Uterus (tissue), 4 donors: ENCODE data around the gene MAP3K6. TPM values are rescaled to one million over a fixed set of nuclear protein-coding genes. Genes with fewer than 3 reads are reported as not detected.
A peak's percentile ranks its signal among the peaks of the same experiment; 100 is the strongest.

Experiments used
- DNase-seq, 2 donors: peaks; one replicate each; pipeline ENCODE4 v3.0.0-alpha.2; 2019 to 2020
- H3K27ac ChIP-seq, 2 donors: fragments of 200-600 bp; sonication (generic); 1 replicate in 1 of 2; 2 replicates in 1 of 2; pipeline ENCODE4 v1.5.1; 2016 to 2018
- H3K27me3 ChIP-seq, 2 donors: fragments of 200-600 bp; sonication (generic); one replicate each; pipeline ENCODE4 v1.5.1; 2018 to 2019; ENCODE audit warnings: control low read depth in 1 of 2
- H3K36me3 ChIP-seq, 2 donors: fragments of 200-600 bp; sonication (generic); one replicate each; pipeline ENCODE4 v1.5.1; 2019; ENCODE audit warnings: control low read depth in 1 of 2
- H3K4me1 ChIP-seq, 2 donors: fragments of 200-600 bp; sonication (generic); one replicate each; pipeline ENCODE4 v1.5.1; 2018 to 2019; ENCODE audit warnings: control low read depth in 1 of 2
- H3K4me3 ChIP-seq, 2 donors: fragments of 200-600 bp; sonication (generic); 1 replicate in 1 of 2; 2 replicates in 1 of 2; pipeline ENCODE4 v1.5.1; 2018 to 2019; ENCODE audit warnings: mild to moderate bottlenecking in 1 of 2
- H3K9me3 ChIP-seq, 2 donors: fragments of 200-600 bp; sonication (generic); one replicate each; pipeline ENCODE4 v1.5.1; 2019; ENCODE audit warnings: control low read depth in 1 of 2
- POLR2A ChIP-seq, 2 donors: fragments of 450-650 bp; IDR thresholded peaks; one replicate each; pipeline ENCODE4 v1.6.1; 2016; ENCODE audit warnings: antibody characterized with exemption in 2 of 2, mild to moderate bottlenecking in 1 of 2, moderate library complexity in 1 of 2
- intact Hi-C: fragments of 100-400 bp; cut with DNase I; formaldehyde crosslinking; loops from one replicate; pipeline ENCODE4 v1.15.1; 2023; ENCODE audit warnings: low total_unique reads
- total RNA-seq, 4 donors: library from RNA; depleted of rRNA in 3 of 4; stranded (reverse); fragments of >200 nt in 3 of 4; gene quantifications; one replicate each; pipeline versions ENCODE4 v1.1.0 to v1.2.4, GENCODE V29; 2014 to 2023
- TF ChIP-seq, protein P1 (sequence below), 4 experiments: fragments of 200-600 bp in 2 of 4; fragments of 450-650 bp in 2 of 4; sonication (generic) in 2 of 4; IDR thresholded peaks; one replicate each; pipeline ENCODE4 v1.5.1; 2016 to 2019; ENCODE audit warnings: antibody characterized with exemption in 4 of 4, mild to moderate bottlenecking in 2 of 4, moderate library complexity in 1 of 4
- donor health status: DM: yes; HTN: yes; CAD: no.

The MAP3K6 gene
- total RNA-seq, 4 donors from 2014 or later = 10.9 to 124 (median 16.5) TPM

DNA sequence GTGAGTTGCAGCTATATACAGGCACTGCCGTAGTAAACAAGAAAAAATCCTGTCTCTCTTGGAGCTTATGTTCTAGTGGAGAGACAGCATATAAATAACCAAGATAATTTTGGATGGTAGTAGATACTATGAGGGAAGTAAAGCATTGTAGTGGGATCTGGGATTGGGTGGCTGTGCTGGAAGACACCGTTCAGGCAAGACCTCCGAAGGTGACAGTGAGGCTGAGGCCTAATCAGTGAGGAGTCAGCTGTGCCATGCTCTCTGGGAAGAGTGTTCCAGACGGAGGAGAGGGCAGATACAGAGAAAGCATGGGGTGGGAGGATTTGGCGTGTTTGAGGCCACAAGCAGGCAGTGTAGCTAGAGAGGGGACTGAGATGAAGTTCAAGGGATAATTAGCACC is 38.8 kb downstream of the MAP3K6 start:
- no peak overlapping the region for H3K27ac ChIP-seq
- TF ChIP-seq POLR2A (IDR thresholded peaks at IDR 0.05) = no peak
- TF ChIP-seq, protein P1, sequence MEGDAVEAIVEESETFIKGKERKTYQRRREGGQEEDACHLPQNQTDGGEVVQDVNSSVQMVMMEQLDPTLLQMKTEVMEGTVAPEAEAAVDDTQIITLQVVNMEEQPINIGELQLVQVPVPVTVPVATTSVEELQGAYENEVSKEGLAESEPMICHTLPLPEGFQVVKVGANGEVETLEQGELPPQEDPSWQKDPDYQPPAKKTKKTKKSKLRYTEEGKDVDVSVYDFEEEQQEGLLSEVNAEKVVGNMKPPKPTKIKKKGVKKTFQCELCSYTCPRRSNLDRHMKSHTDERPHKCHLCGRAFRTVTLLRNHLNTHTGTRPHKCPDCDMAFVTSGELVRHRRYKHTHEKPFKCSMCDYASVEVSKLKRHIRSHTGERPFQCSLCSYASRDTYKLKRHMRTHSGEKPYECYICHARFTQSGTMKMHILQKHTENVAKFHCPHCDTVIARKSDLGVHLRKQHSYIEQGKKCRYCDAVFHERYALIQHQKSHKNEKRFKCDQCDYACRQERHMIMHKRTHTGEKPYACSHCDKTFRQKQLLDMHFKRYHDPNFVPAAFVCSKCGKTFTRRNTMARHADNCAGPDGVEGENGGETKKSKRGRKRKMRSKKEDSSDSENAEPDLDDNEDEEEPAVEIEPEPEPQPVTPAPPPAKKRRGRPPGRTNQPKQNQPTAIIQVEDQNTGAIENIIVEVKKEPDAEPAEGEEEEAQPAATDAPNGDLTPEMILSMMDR (IDR thresholded peaks at IDR 0.05) = no peak
- H3K27me3 ChIP-seq = no peaks in the 10 kb centered on the region
- intact Hi-C loops = no loop called here
- H3K36me3 ChIP-seq = no peaks in the 10 kb centered on the region
- peaks cover 0 to 7% of the 10 kb centered on the region in 2 donors for H3K4me1 ChIP-seq
- DNase-seq = no peak
- H3K4me3 ChIP-seq = no peak overlapping the region
- H3K9me3 ChIP-seq = no peaks in the 10 kb centered on the region

DNA sequence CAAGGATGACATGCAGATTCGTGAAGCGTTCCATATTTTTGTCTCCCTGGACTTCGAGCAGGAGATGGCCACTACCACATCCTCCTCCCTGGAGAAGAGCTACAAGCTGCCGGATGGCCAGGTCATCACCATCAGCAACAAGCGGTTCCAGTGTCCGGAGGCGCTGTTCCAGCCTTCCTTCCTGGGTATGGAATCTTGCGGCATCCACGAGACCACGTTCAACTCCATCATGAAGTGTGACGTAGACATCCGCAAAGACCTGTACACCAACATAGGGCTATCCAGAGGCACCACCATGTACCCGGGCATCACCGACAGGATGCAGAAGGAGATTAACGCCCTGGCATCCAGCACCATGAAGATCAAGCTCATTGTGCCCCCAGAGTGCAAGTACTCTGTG is 41.5 kb downstream of the MAP3K6 start:
- H3K36me3 ChIP-seq = no peaks in the 10 kb centered on the region
- intact Hi-C loops = no loop called here
- no peaks in the 10 kb centered on the region for H3K27me3 ChIP-seq
- no peak overlapping the region for H3K27ac ChIP-seq
- TF ChIP-seq POLR2A (IDR thresholded peaks at IDR 0.05) = no peak
- TF ChIP-seq, protein P1 (IDR thresholded peaks at IDR 0.05) = no peak
- no peak for DNase-seq
- no peaks in the 10 kb centered on the region for H3K9me3 ChIP-seq
- peaks cover 0 to 7% of the 10 kb centered on the region in 2 donors for H3K4me1 ChIP-seq
- H3K4me3 ChIP-seq = no peak overlapping the region

DNA sequence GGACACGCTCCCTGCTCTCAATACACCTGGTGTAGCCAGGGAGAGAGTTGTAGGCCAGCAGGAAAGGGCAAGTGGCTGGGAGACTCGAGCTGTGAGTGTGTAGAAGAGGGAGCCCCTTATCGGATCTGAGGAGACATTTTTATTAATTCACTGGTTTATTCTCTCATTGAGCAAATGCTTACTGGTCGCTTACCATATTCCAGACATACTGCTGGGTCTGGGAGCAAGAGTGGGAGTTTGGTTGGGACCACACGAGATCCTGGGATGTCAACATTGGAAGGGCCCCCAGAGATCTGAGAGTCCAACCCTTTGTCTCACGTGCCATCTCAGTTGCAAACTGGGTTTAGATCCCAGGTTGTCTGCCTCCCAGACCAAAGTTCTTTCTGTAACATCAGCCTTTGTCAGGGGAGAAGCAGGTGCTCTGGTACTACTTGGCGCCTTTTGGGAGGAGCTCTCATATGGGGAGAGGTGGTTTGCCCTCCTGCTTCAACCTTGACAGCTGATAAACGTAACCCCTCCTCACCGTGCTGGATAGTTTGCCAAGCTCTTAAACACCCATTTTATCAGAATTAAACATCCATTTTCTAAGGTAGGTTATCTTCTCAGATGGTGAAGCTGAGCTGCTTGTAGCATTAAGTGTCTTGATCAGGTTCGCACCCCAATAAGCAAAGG is 44.1 kb downstream of the MAP3K6 start:
- peak overlapping the region; percentile 79 to 85 for H3K27ac ChIP-seq
- intact Hi-C loops = no loop called here

DNA sequence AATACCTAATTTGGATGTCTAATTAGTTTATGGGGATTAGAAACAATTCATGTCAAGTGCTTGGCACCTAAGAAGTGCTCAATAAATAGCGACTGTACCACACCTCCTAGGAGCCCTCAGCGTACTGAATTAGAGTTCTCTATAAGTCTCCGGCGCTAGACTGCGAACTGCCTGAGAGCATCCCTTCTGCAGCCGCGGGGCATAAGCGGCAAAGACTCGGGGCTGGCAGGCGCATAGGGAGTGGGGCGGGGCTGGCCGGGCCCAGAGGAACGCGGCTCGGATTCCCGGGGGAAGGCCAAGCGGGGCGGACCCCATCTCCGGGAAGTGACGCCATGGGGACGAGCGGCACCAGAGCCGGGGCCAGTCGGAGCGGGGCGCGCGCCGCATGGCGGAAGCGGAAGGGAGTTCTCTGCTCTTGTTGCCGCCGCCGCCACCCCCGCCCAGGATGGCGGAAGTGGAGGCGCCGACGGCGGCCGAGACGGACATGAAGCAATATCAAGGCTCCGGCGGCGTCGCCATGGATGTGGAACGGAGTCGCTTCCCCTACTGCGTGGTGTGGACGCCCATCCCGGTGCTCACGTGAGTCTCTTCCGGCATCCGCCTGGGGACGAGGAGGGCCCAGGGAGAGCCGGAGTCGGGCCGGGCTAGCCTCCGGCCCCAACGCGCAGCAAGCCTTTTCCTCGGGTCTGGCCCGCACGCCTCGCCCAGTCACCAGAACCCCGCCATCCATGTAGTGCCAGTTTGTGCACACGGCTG is 44.8 kb downstream of the MAP3K6 start, which contains the start of gene TMEM222:
TMEM222 (plus strand) TSS at position 351 of the 756 bp plus-strand sequence; CDS start at position 386, 35 bp downstream.
- Histone ChIP-seq H3K27me3 (no peaks in the 10 kb centered on the region), H3K36me3 (no peaks in the 10 kb centered on the region), H3K9me3 (no peaks in the 10 kb centered on the region), H3K4me3 (peak within 1 kb of the TSS; percentile 91 to 95), H3K4me1 (peaks cover 0 to 7% of the 10 kb centered on the region in 2 donors), H3K27ac (peak within 1 kb of the TSS; percentile 79 to 85)
- intact Hi-C loops = no loop called here
- peak in 1 of 2 donors; percentile 53 for TF ChIP-seq POLR2A (IDR thresholded peaks at IDR 0.05)
- TF ChIP-seq, protein P1 (IDR thresholded peaks at IDR 0.05) = peak; percentile 5 to 57 (median 32)
- DNase-seq = peak; percentile 95 to 96

More for the DNA sequence above, 44.1 kb downstream of the MAP3K6 start:
- Histone ChIP-seq H3K4me1 (peaks cover 0 to 7% of the 10 kb centered on the region in 2 donors), H3K27me3 (no peaks in the 10 kb centered on the region), H3K9me3 (no peaks in the 10 kb centered on the region), H3K36me3 (no peaks in the 10 kb centered on the region), H3K4me3 (peak overlapping the region; percentile 91 to 95)
- TF ChIP-seq, protein P1 (IDR thresholded peaks at IDR 0.05) = no peak
- no peak for TF ChIP-seq POLR2A (IDR thresholded peaks at IDR 0.05)
- DNase-seq = no peak

DNA sequence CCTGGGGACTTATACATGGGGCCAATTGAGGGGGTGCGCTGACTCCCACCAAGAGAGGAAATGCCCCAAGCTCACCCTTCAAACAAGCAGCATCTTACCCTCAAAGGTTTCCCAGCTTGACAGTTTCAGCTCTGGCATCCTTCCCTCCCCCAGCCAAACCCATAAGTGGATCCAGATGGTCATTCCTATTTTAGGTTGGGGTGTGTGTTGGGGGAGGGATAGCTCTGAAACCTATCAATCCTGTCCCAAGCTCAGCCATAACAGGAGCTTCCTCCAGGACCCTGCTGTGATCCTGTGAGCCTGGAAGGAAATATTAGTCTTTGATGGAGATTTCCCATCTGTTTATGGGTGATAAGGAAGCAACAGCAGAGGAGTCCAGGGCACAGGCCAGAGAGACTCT is 48.2 kb downstream of the MAP3K6 start:
- no peak for DNase-seq
- intact Hi-C loops = no loop called here
- H3K27me3 ChIP-seq = no peaks in the 10 kb centered on the region
- peak overlapping the region in 1 of 2 donors; percentile 34 for H3K27ac ChIP-seq
- H3K4me1 ChIP-seq = peaks cover 0 to 7% of the 10 kb centered on the region in 2 donors
- no peaks in the 10 kb centered on the region for H3K9me3 ChIP-seq
- H3K36me3 ChIP-seq = no peaks in the 10 kb centered on the region
- H3K4me3 ChIP-seq = no peak overlapping the region
- TF ChIP-seq, protein P1 (IDR thresholded peaks at IDR 0.05) = no peak
- TF ChIP-seq POLR2A (IDR thresholded peaks at IDR 0.05) = no peak
